Heart right ventricle (tissue), 16 donors: ENCODE data around the gene ACTL6B. TPM values are rescaled to one million over a fixed set of nuclear protein-coding genes. Genes with fewer than 3 reads are reported as not detected.

ENCODE experiments used
- ATAC-seq, 8 donors: fragments of 200-7000 bp; cut with Tn5 transposase; one replicate each; pipeline ENCODE4 v1.9.1; 2020; ENCODE audit warnings: mild to moderate bottlenecking in 8 of 8, moderate library complexity in 8 of 8, moderate number of reproducible peaks in 1 of 8
- DNase-seq, 2 donors: peaks; one replicate each; pipeline ENCODE4 v3.0.0-alpha.2; 2020
- H3K27ac ChIP-seq, 10 donors: fragments of 200-600 bp; sonication (generic) in 2 of 10; one replicate each; pipeline versions ENCODE4 v1.5.0 to v1.8.0; 2020 to 2022; ENCODE audit warnings: mild to moderate bottlenecking in 3 of 10
- H3K27me3 ChIP-seq, 7 donors: fragments of 200-600 bp; one replicate each; pipeline ENCODE4 v1.8.0; 2021 to 2022; ENCODE audit warnings: mild to moderate bottlenecking in 2 of 7
- H3K36me3 ChIP-seq, 9 donors: fragments of 200-600 bp; sonication (generic) in 1 of 9; one replicate each; pipeline versions ENCODE4 v1.5.0 to v1.8.0; 2020 to 2022; ENCODE audit warnings: mild to moderate bottlenecking in 2 of 9
- H3K4me1 ChIP-seq, 9 donors: fragments of 200-600 bp; sonication (generic) in 1 of 9; one replicate each; pipeline versions ENCODE4 v1.5.0 to v1.8.0; 2020 to 2022; ENCODE audit warnings: mild to moderate bottlenecking in 4 of 9
- H3K4me3 ChIP-seq, 10 donors: fragments of 200-600 bp; sonication (generic) in 2 of 10; one replicate each; pipeline versions ENCODE4 v1.5.0 to v1.8.0; 2020 to 2022; ENCODE audit warnings: mild to moderate bottlenecking in 7 of 10, moderate library complexity in 2 of 10
- H3K9me3 ChIP-seq, 11 donors: fragments of 200-600 bp in 10 of 11; sonication (generic) in 2 of 11; one replicate each; pipeline versions ENCODE4 v1.5.0 to v1.8.0; 2013 to 2022; ENCODE audit warnings: mild to moderate bottlenecking in 2 of 11, control low read depth in 1 of 11, moderate library complexity in 1 of 11
- CTCF ChIP-seq, 9 donors: fragments of 200-600 bp; sonication (generic) in 2 of 9; IDR thresholded peaks; one replicate each; pipeline versions ENCODE4 v1.5.0 to v1.8.0; 2021 to 2022; ENCODE audit warnings: antibody characterized with exemption in 9 of 9, mild to moderate bottlenecking in 5 of 9, moderate library complexity in 1 of 9
- WGBS, 2 donors: extraction: QIAGEN DNeasy Blood & Tissue Kit; methylation state at CpG; one replicate each; pipeline ENCODE4 v1.1.7; 2013; ENCODE audit warnings: inconsistent platforms in 1 of 2; 5-methylcytosine and 5-hydroxymethylcytosine counted together
- intact Hi-C, 10 donors: fragments of 100-400 bp; cut with DNase I; formaldehyde crosslinking; loops; one replicate each; pipeline versions ENCODE4 v1.11.1 to v1.14.2; 2022
- polyA plus RNA-seq, 2 donors: library from polyadenylated mRNA; stranded (reverse); fragments of 200-250 nt; gene quantifications; one replicate each; pipeline ENCODE4 v1.2.3, GENCODE V29; 2013
- total RNA-seq, 10 donors: library from RNA; stranded (reverse); fragmentation: NEBNext Ultra II Directional in 3 of 10; extraction: Animal tissue kit (Norgen Biotek cat#: 25700) in 3 of 10; gene quantifications; one replicate each; pipeline versions ENCODE4 v1.2.1 to v1.2.4, GENCODE V29; 2021 to 2023
- donor health status: Arrhythmogenic right ventricular cardiomyopathy.
- donor health status: ischemic (EF 13 %, LVEDD 7.1; RV severe dilation, severe dysfunction).
- donor health status: healthy with polysubstance abuse.
- donor health status: DM: no; HTN: yes; CAD: no.
- donor health status: DM: no; HTN: no; CAD: no.
- donor health status: ischemic (EF 25% LVEDD 6.9; RV normal size, moderate dysfunction).
- donor health status: ischemic (EF 25% LVEDD 5.7; RV mildly dilated, moderate dysfunction).
- donor health status: healthy.
- donor health status: DM: yes; HTN: yes; CAD: no.
- donor health status: Ischemic cardiomyopathy.
- donor health status: ischemic (EF 35%, LVEDD 5.7; RV mildly dilated, moderate dysfunction).
- donor health status: nonischemic (EF 11% LVEDD 7.7; RV severe dilation, severe dysfunction).
- donor health status: DM: yes; HTN: yes; CAD: no.
- donor health status: PGD.
- donor health status: ischemic (EF 29% LVEDD 5.4; RV normal size, mild dysfunction).
- donor health status: nonischemic (EF 23%, LVEDD 6.1; RV moderate dilation, normal function).

The ACTL6B gene
- total and polyA plus RNA-seq, 12 donors: not detected

DNA sequence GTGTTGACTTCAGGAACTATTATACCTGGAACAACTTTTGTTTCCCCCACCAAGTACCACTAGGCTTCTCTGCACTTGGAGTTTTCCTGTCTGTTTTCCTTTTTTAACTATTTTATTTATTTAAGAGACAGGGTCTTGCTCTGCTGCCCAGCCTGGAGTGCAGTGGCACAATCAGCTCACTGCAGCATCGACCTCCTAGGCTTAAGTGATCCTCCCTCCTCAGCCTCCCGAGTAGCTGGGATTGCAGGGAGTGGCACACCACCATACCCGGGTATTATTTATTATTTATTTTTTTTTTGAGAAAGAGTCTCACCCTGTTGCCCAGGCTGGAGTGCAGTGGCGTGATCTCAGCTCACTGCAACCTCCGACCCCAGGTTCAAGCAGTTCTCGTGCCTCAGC, 39.9 kb upstream of the ACTL6B start:
- intact Hi-C loops: loop anchor here in 1 of 10 donors (10.0 kb wide), 1 partner anchor 91 kb away; the partner anchor contains the start of gene PCOLCE
- Histone ChIP-seq H3K4me3 (no peak overlapping the region), H3K27ac (no peak overlapping the region), H3K27me3 (no peaks in the 10 kb centered on the region), H3K4me1 (peaks cover 19 to 34% (median 27%) of the 10 kb centered on the region in 9 donors), H3K36me3 (no peaks in the 10 kb centered on the region), H3K9me3 (no peaks in the 10 kb centered on the region)
- 81 to 83% methylated on average over 6 of the region's 6 CpGs for WGBS, 2 donors
- DNase-seq: no peak
- ATAC-seq: no peak
- no peak for TF ChIP-seq CTCF (IDR thresholded peaks at IDR 0.05)

DNA sequence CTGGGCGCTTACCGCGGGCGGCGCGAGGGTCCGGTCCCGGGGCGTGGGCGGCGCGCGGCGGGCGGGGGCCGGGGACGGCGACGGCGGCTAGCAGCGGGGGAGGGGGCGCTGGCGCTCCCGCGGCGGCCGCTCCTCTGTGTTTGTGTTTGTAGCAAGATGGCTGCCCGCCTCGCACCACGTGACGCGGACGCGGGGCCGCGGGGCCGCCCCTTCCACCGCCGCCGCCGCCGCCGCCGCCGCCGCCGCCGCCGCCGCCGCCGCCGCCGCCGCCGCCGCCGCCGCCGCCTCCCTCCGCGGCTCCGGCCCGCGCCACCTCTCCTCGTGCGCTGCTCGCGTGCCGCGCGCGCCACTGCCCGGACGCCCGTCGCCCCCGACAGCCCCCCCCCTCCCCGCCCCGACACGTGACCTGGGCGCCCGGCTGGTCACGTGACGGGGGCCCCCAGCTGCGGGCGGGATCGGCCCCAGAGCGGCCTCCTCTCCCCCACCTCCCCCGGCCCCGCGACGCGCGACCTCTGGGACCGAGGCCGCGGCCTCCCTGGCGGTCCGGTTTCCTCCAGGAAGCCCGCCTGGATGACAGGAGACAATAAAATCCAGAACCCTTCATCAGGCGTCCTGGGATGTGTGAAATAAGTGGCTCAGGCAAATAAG, 38.0 kb upstream of the ACTL6B start, which contains the start of gene GIGYF1:
TSS of gene GIGYF1 (minus strand) at position 153 of the 648 bp plus-strand sequence. CDS start 6,012 bp downstream, outside the sequence.
- WGBS, 2 donors: 1% methylated on average over 42 to 81 of the region's 102 CpGs
- peak within 1 kb of the TSS; percentile 65 to 90 (median 82) for H3K27ac ChIP-seq
- H3K4me1 ChIP-seq: peaks cover 33 to 51% (median 42%) of the 10 kb centered on the region in 9 donors
- no peaks in the 10 kb centered on the region for H3K27me3 ChIP-seq
- intact Hi-C loops: loop anchor here (5.0 to 10.0 kb wide), 8 partner anchors 82 to 227 kb away; partner anchors contain the start of genes MOSPD3 (in 2 of the 10), PCOLCE (in 2 of the 10) and TSC22D4 (in 1 of the 10)
- TF ChIP-seq CTCF (IDR thresholded peaks at IDR 0.05): no peak
- peak; percentile 76 to 79 for DNase-seq
- H3K9me3 ChIP-seq: no peaks in the 10 kb centered on the region
- peak; percentile 18 to 62 (median 42) for ATAC-seq
- peak within 1 kb of the TSS; percentile 62 to 99 (median 83) for H3K4me3 ChIP-seq
- peaks cover 0 to 10% (median 0%) of the 10 kb centered on the region in 9 donors for H3K36me3 ChIP-seq

DNA sequence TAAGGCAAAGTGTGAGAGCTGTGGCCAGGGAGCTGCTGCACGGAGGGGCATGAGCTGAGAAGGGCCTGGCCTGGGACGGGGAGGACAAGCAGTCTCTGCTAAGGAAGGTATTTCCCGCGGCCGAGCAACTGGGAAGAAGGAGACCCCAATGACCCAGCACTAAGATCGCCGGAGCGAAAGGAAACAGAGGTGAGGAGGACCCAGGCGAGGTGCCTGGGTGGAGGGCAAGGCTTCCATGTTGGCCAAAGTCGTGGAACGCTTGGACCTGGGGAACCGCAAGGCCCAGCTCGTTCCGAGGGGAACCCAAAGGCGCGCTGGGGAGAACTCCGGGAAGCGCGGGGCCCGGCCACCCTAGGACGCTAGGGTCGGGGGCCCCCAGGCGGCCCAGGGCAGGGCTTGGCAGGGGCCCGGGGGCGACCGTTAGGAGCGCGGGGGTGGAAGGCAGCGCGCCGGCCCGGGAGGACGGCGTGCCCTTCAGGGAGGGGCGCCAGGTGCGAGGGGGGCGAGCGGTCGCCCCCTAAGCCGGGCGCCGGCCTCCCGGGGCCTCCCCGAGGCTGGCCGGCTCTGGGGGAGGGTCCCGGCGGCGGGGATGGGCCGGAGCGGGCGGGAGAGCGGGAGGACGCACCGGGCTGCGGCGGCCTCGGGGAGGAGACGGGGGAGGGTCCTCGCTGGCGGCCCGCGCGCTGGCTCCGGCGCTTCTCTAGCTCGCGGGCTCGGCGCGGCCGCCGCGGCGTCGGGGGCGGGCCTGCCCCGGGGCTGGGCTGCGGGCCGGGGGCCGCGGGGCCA, 37.3 kb upstream of the ACTL6B start:
- WGBS, 2 donors: 1% methylated on average over 35 to 80 of the region's 81 CpGs
- Histone ChIP-seq H3K27me3 (no peaks in the 10 kb centered on the region), H3K27ac (peak overlapping the region; percentile 65 to 90 (median 82)), H3K4me3 (peak overlapping the region; percentile 62 to 99 (median 83)), H3K4me1 (peaks cover 34 to 58% (median 48%) of the 10 kb centered on the region in 9 donors), H3K9me3 (no peaks in the 10 kb centered on the region), H3K36me3 (peaks cover 0 to 17% (median 0%) of the 10 kb centered on the region in 9 donors)
- no peak for TF ChIP-seq CTCF (IDR thresholded peaks at IDR 0.05)
- no peak for DNase-seq
- ATAC-seq: peak in 5 of 8 donors; percentile 5 to 31 (median 10)
- intact Hi-C loops: loop anchor here (5.0 to 10.0 kb wide), 8 partner anchors 81 to 226 kb away; partner anchors contain the start of genes MOSPD3 (in 2 of the 10), PCOLCE (in 2 of the 10) and TSC22D4 (in 1 of the 10)

GRCh38 chr7:100692578-100692961, 36.3 kb upstream of the ACTL6B start:
- H3K36me3 ChIP-seq: peaks cover 0 to 26% (median 9%) of the 10 kb centered on the region in 9 donors
- 46 to 47% methylated on average over 6 of the region's 6 CpGs for WGBS, 2 donors
- TF ChIP-seq CTCF (IDR thresholded peaks at IDR 0.05): no peak
- ATAC-seq (no peak), DNase-seq (no peak)
- intact Hi-C loops: loop anchor here (5.0 to 10.0 kb wide), 8 partner anchors 80 to 225 kb away; partner anchors contain the start of genes MOSPD3 (in 2 of the 10), PCOLCE (in 2 of the 10) and TSC22D4 (in 1 of the 10)
- H3K27me3 ChIP-seq: no peaks in the 10 kb centered on the region
- H3K4me1 ChIP-seq: peaks cover 34 to 67% (median 51%) of the 10 kb centered on the region in 9 donors
- H3K4me3 ChIP-seq: peak overlapping the region in 9 of 10 donors; percentile 62 to 99 (median 86)
- peak overlapping the region in 3 of 10 donors; percentile 79 to 87 (median 84) for H3K27ac ChIP-seq
- H3K9me3 ChIP-seq: no peaks in the 10 kb centered on the region
